ENCODE measurements around the gene CYP26B1. TPM values are rescaled to one million over a fixed set of nuclear protein-coding genes. Genes with fewer than 3 reads are reported as not detected.
A peak's percentile ranks its signal among the peaks of the same experiment; 100 is the strongest.

CYP26B1 gene
- polyA plus RNA-seq, 3 donors, result not detected

DNA sequence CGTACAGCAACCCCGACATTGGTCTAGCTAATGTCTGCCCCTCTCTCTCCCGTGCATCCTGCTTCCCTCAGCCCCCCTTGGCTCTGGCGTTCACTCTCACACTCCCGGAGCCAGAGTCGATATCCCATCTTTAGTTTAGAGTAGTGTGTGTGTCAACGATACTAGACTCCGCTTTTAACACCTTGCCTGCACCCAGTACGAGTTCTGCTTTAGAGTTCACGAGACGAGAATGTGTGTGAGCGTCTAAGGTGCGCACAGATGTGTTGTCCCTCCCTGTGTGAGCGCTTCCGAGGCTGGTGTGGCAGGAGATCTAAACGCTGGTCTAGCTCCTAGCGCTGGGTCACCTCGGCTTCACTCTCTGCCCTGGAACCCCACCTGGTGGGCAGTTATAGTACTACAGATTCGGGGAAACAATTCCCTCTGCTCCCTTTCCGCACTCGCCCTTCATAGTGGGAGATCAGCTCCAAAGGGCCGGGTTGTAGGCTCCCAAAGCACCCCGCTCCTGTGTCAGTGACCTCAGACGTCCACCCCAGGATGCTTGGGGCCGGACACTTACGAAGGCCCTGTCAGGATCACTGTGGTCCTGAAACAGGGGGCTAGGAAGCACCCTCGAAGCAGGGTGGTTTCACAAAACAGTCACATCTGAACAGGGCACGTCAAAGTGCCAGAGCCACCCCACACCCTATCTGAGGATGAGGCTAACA, 2.6 kb upstream of the CYP26B1 start:
- peaks cover 10 to 18% of the 10 kb centered on the region in 2 donors for H3K9me3 ChIP-seq (replicated peaks in 1 of 2; ENCODE audit: control insufficient read depth in 1 of 2, insufficient read depth in 1 of 2, low read length in 2 of 2)
- Mint-ChIP-seq H3K9me3 (peaks cover 2 to 30% (median 20%) of the 10 kb centered on the region in 7 donors), H3K27me3 (ENCODE audit: low read depth in 3 of 3) (peaks cover 68 to 77% (median 68%) of the 10 kb centered on the region in 3 donors), H3K36me3 (peaks cover 3 to 13% of the 10 kb centered on the region in 2 donors), H3K4me3 (peak overlapping the region; percentile 50 to 91), H3K4me1 (peaks cover 30% of the 10 kb centered on the region), H3K27ac (no peak overlapping the region)
- intact Hi-C loops (cut with micrococcal nuclease), result loop anchor here in 1 of 2 donors (10.0 kb wide), 1 partner anchor 606 kb away; no protein-coding TSS in a partner anchor
- DNase-seq, result peak in 2 of 3 donors; percentile 14 to 27
- H3K4me1 ChIP-seq (ENCODE audit: control insufficient read depth in 1 of 2, insufficient read depth in 2 of 2, low read length in 2 of 2), result peaks cover 0 to 2% of the 10 kb centered on the region in 2 donors
- peaks cover 38 to 67% of the 10 kb centered on the region in 2 donors for H3K27me3 ChIP-seq (ENCODE audit: control insufficient read depth in 2 of 2, insufficient read depth in 2 of 2, low read length in 2 of 2)
- H4K20me1 ChIP-seq (ENCODE audit: insufficient read depth, low read length), result no peaks in the 10 kb centered on the region
- no peaks in the 10 kb centered on the region for H3K36me3 ChIP-seq (replicated peaks in 1 of 2; ENCODE audit: control insufficient read depth in 1 of 2, insufficient read depth in 2 of 2, low read length in 2 of 2)
- H3K27ac ChIP-seq (ENCODE audit: low read depth in 1 of 2, low read length in 2 of 2), result no peak overlapping the region
- H3K4me3 ChIP-seq (replicated peaks in 1 of 3; ENCODE audit: low read depth in 2 of 3, low read length in 3 of 3), result no peak overlapping the region
- peak overlapping the region; percentile 22 for H3K4me2 ChIP-seq (replicated peaks; ENCODE audit: extremely low read depth, low read length, poor library complexity, severe bottlenecking)
- H3K9ac ChIP-seq (ENCODE audit: insufficient read depth, low read length, poor library complexity, severe bottlenecking), result no peak overlapping the region
- H3K79me2 ChIP-seq (ENCODE audit: insufficient read depth, low read length), result no peaks in the 10 kb centered on the region
- H2AFZ ChIP-seq (ENCODE audit: insufficient read depth, low read depth, low read length, poor library complexity, severe bottlenecking), result no peak overlapping the region
- WGBS (ENCODE audit: insufficient coverage), result 6% methylated on average over 18 of the region's 28 CpGs
- TF ChIP-seq, protein P1, sequence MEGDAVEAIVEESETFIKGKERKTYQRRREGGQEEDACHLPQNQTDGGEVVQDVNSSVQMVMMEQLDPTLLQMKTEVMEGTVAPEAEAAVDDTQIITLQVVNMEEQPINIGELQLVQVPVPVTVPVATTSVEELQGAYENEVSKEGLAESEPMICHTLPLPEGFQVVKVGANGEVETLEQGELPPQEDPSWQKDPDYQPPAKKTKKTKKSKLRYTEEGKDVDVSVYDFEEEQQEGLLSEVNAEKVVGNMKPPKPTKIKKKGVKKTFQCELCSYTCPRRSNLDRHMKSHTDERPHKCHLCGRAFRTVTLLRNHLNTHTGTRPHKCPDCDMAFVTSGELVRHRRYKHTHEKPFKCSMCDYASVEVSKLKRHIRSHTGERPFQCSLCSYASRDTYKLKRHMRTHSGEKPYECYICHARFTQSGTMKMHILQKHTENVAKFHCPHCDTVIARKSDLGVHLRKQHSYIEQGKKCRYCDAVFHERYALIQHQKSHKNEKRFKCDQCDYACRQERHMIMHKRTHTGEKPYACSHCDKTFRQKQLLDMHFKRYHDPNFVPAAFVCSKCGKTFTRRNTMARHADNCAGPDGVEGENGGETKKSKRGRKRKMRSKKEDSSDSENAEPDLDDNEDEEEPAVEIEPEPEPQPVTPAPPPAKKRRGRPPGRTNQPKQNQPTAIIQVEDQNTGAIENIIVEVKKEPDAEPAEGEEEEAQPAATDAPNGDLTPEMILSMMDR (IDR thresholded peaks at IDR 0.05), result peak; percentile 72

DNA sequence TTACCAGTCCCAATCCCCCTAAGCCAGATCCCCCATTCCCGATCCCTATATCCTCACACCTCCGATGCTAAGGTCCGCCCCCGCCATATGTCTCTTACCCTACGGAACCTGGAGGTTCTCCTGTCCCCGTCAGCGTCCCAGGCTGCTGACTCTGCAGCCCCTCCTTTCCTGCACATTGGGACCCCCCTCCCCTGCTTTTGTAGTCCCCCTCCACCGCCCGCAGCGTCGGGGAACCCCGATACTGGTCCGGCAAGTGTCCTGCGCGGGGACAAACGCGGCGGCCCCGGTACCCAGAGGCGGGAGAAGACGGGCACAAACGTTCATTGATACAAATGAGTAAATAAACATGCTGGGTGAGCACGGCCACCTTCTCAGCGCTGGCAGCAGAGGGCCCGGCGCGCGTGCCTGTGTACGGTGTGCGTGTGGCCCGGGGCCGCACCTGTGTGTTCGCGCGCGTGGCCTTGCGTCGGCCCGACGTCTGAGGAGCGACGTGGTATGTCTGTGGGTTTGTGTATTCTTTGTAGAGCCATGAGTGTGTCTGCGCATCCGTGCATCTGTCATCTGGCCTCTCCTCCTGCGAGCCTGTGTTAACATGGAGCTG, 2.0 kb upstream of the CYP26B1 start:
- Mint-ChIP-seq H3K9me3 (peaks cover 2 to 30% (median 21%) of the 10 kb centered on the region in 7 donors), H3K27ac (no peak overlapping the region), H3K4me1 (peaks cover 32% of the 10 kb centered on the region), H3K36me3 (peaks cover 3 to 13% of the 10 kb centered on the region in 2 donors), H3K27me3 (ENCODE audit: low read depth in 3 of 3) (peaks cover 69 to 78% (median 73%) of the 10 kb centered on the region in 3 donors), H3K4me3 (peak overlapping the region; percentile 65 to 91)
- H3K4me2 ChIP-seq (replicated peaks; ENCODE audit: extremely low read depth, low read length, poor library complexity, severe bottlenecking), result peak overlapping the region; percentile 22
- no peak overlapping the region for H3K27ac ChIP-seq (ENCODE audit: low read depth in 1 of 2, low read length in 2 of 2)
- H3K79me2 ChIP-seq (ENCODE audit: insufficient read depth, low read length), result no peaks in the 10 kb centered on the region
- peaks cover 10 to 18% of the 10 kb centered on the region in 2 donors for H3K9me3 ChIP-seq (replicated peaks in 1 of 2; ENCODE audit: control insufficient read depth in 1 of 2, insufficient read depth in 1 of 2, low read length in 2 of 2)
- H3K4me1 ChIP-seq (ENCODE audit: control insufficient read depth in 1 of 2, insufficient read depth in 2 of 2, low read length in 2 of 2), result peaks cover 3 to 9% of the 10 kb centered on the region in 2 donors
- H3K36me3 ChIP-seq (replicated peaks in 1 of 2; ENCODE audit: control insufficient read depth in 1 of 2, insufficient read depth in 2 of 2, low read length in 2 of 2), result no peaks in the 10 kb centered on the region
- DNase-seq, result no peak
- TF ChIP-seq, protein P1 (IDR thresholded peaks at IDR 0.05), result no peak
- intact Hi-C loops (cut with micrococcal nuclease), result loop anchor here in 1 of 2 donors (10.0 kb wide), 1 partner anchor 605 kb away; no protein-coding TSS in a partner anchor
- H4K20me1 ChIP-seq (ENCODE audit: insufficient read depth, low read length), result no peaks in the 10 kb centered on the region
- no peak overlapping the region for H3K4me3 ChIP-seq (replicated peaks in 1 of 3; ENCODE audit: low read depth in 2 of 3, low read length in 3 of 3)
- peaks cover 44 to 70% of the 10 kb centered on the region in 2 donors for H3K27me3 ChIP-seq (ENCODE audit: control insufficient read depth in 2 of 2, insufficient read depth in 2 of 2, low read length in 2 of 2)
- under 1% methylated on average over 42 of the region's 45 CpGs for WGBS (ENCODE audit: insufficient coverage)
- H2AFZ ChIP-seq (ENCODE audit: insufficient read depth, low read depth, low read length, poor library complexity, severe bottlenecking), result no peak overlapping the region
- no peak overlapping the region for H3K9ac ChIP-seq (ENCODE audit: insufficient read depth, low read length, poor library complexity, severe bottlenecking)
